Ureter (tissue), 1 donor: ENCODE data around the gene FAM43A. TPM values are rescaled to one million over a fixed set of nuclear protein-coding genes. Genes with fewer than 3 reads are reported as not detected.

Source experiments
- DNase-seq: peaks from one replicate; pipeline ENCODE4 v3.0.0-alpha.2; 2020; ENCODE audit warnings: low spot score
- total RNA-seq: library from RNA; stranded (reverse); gene quantifications from one replicate; pipeline ENCODE4 v1.2.4, GENCODE V29; 2023
- donor health status: DM: yes; HTN: yes; CAD: no.

FAM43A gene
- total RNA-seq = 5.2 TPM

- peak; percentile 94 for DNase-seq
Measured at GRCh38 chr3:194685718-194686413, at the start of gene FAM43A. TSS of gene FAM43A (plus strand) at chr3:194685883. CDS start at chr3:194686827, 944 bp downstream.

GRCh38 chr3:194637066-194637465, 48.6 kb upstream of the FAM43A start:
- no peak for DNase-seq

- DNase-seq = no peak
Measured at GRCh38 chr3:194637541-194638400, 47.9 kb upstream of the FAM43A start.

GRCh38 chr3:194638991-194639605, 46.6 kb upstream of the FAM43A start:
- no peak for DNase-seq

- DNase-seq = no peak
Measured at GRCh38 chr3:194640829-194641228, 44.9 kb upstream of the FAM43A start.

- DNase-seq = no peak
Measured at GRCh38 chr3:194642769-194643168, 42.9 kb upstream of the FAM43A start.

- DNase-seq = no peak
Measured at GRCh38 chr3:194647747-194648146, 37.9 kb upstream of the FAM43A start.

GRCh38 chr3:194654443-194654842, 31.2 kb upstream of the FAM43A start:
- DNase-seq = no peak

- no peak for DNase-seq
Measured at GRCh38 chr3:194657439-194657838, 28.2 kb upstream of the FAM43A start.

GRCh38 chr3:194658477-194659242, 27.0 kb upstream of the FAM43A start:
- no peak for DNase-seq

- DNase-seq = no peak
Measured at GRCh38 chr3:194659778-194660177, 25.9 kb upstream of the FAM43A start.

- no peak for DNase-seq
Measured at GRCh38 chr3:194661374-194661773, 24.3 kb upstream of the FAM43A start.

- no peak for DNase-seq
Measured at GRCh38 chr3:194661946-194662345, 23.7 kb upstream of the FAM43A start.

- no peak for DNase-seq
Measured at GRCh38 chr3:194664857-194665256, 20.8 kb upstream of the FAM43A start.

GRCh38 chr3:194667363-194667762, 18.3 kb upstream of the FAM43A start:
- no peak for DNase-seq

- no peak for DNase-seq
Measured at GRCh38 chr3:194671511-194671899, 14.2 kb upstream of the FAM43A start.

GRCh38 chr3:194671900-194672808, 13.5 kb upstream of the FAM43A start, which contains the start of gene LSG1:
TSS of gene LSG1 (minus strand) at chr3:194672191. CDS start at chr3:194672162, 29 bp downstream.
- DNase-seq = peak; percentile 95

- no peak for DNase-seq
Measured at GRCh38 chr3:194672876-194673275, 12.8 kb upstream of the FAM43A start.

- no peak for DNase-seq
Measured at GRCh38 chr3:194673761-194674160, 11.9 kb upstream of the FAM43A start.

GRCh38 chr3:194675081-194675640, 10.5 kb upstream of the FAM43A start:
- no peak for DNase-seq
